PC-3 (cell line): Measurements from ENCODE around the gene KCTD2. TPM values are rescaled to one million over a fixed set of nuclear protein-coding genes. Genes with fewer than 3 reads are reported as not detected.
A peak's percentile ranks its signal among the peaks of the same experiment; 100 is the strongest.
"Not testable (repeated sequence)": the region's sequence is repeated elsewhere in the genome, so short reads cannot be mapped to it uniquely, and the experiment has no call there.

Source experiments
- ATAC-seq: fragments of 200-7000 bp; cut with Tn5 transposase; 2 replicates; pipeline ENCODE4 v1.9.1; 2020; ENCODE audit warnings: mild to moderate bottlenecking, moderate library complexity
- BruUV-seq: library from RNA; stranded (reverse); fragments of 400-500 nt; replicated peaks from 2 replicates; lab custom pipeline; 2021; lab: Mats Ljungman, UMichigan
- CTCF ChIA-PET: fragments of 300-600 bp; sonication (Branson Sonifier 250); formaldehyde crosslinking; loops from one replicate; lab custom pipeline; 2022; ENCODE audit warnings: antibody characterized with exemption; lab: Charles Lee
- POLR2A ChIA-PET: fragments of 300-600 bp; sonication (Branson Sonifier 250); formaldehyde crosslinking; loops from one replicate; lab custom pipeline; 2022; ENCODE audit warnings: antibody characterized with exemption; ENCODE audit not compliant: unreplicated experiment; lab: Charles Lee
- DNase-seq: peaks from one replicate; pipeline ENCODE4 v3.0.0-alpha.2; 2015
- H2AFZ ChIP-seq: fragments of 300-600 bp; sonication (generic); 2 replicates; pipeline ENCODE4 v1.6.0; 2016; ENCODE audit warnings: antibody characterized with exemption, low read length
- H3F3A ChIP-seq: fragments of 300-600 bp; sonication (generic); one replicate; pipeline ENCODE4 v1.6.0; 2017; ENCODE audit warnings: antibody characterized with exemption, low read length, control low read depth, mild to moderate bottlenecking; ENCODE audit not compliant: unreplicated experiment
- H3K27ac ChIP-seq: fragments of 300-600 bp; sonication (generic); 2 replicates; pipeline ENCODE4 v1.5.1; 2016; ENCODE audit warnings: mild to moderate bottlenecking, low read length
- H3K27me3 ChIP-seq: fragments of 300-600 bp; sonication (generic); 2 replicates; pipeline ENCODE4 v1.6.1; 2016; ENCODE audit warnings: low read length, mixed read lengths
- H3K36me3 ChIP-seq: fragments of 300-600 bp; sonication (generic); 2 replicates; pipeline ENCODE4 v1.6.1; 2016; ENCODE audit warnings: low read depth, mixed run types, low read length, mixed read lengths
- H3K4me1 ChIP-seq: fragments of 300-600 bp; sonication (generic); 2 replicates; pipeline ENCODE4 v1.5.1; 2016; ENCODE audit warnings: low read length; ENCODE audit not compliant: insufficient read depth
- H3K4me2 ChIP-seq: fragments of 300-600 bp; sonication (generic); 2 replicates; pipeline ENCODE4 v1.6.0; 2016; ENCODE audit warnings: low read length
- H3K4me3 ChIP-seq: fragments of 300-600 bp; sonication (generic); 2 replicates; pipeline ENCODE4 v1.5.1; 2016; ENCODE audit warnings: mild to moderate bottlenecking, low read length, mixed read lengths
- H3K79me2 ChIP-seq: fragments of 300-600 bp; sonication (generic); 2 replicates; pipeline ENCODE4 v1.6.1; 2017; ENCODE audit warnings: low read length, mixed read lengths
- H3K9ac ChIP-seq: fragments of 300-600 bp; sonication (generic); 2 replicates; pipeline ENCODE4 v1.6.0; 2016; ENCODE audit warnings: mild to moderate bottlenecking, low read length
- H3K9me2 ChIP-seq: fragments of 300-600 bp; sonication (generic); replicated peaks from 2 replicates; pipeline ENCODE4 v1.6.1; 2016; ENCODE audit warnings: mixed run types, low read length, mixed read lengths
- H3K9me3 ChIP-seq: fragments of 300-600 bp; sonication (generic); 2 replicates; pipeline ENCODE4 v1.6.1; 2016; ENCODE audit warnings: low read length, mixed read lengths
- H4K20me1 ChIP-seq: fragments of 300-600 bp; sonication (generic); 2 replicates; pipeline ENCODE4 v1.6.1; 2016; ENCODE audit warnings: low read length, mixed read lengths
- CTCF ChIP-seq: fragments of 300-600 bp; sonication (generic); conservative IDR thresholded peaks from 2 replicates; pipeline ENCODE4 v1.5.1; 2017; ENCODE audit warnings: antibody characterized with exemption, low read depth, mild to moderate bottlenecking, low read length
- EZH2 ChIP-seq: fragments of 300-600 bp; sonication (generic); IDR thresholded peaks from one replicate; pipeline ENCODE4 v1.6.1; 2017; ENCODE audit warnings: antibody characterized with exemption, mild to moderate bottlenecking, low read length; ENCODE audit not compliant: unreplicated experiment
- EZH2phosphoT487 ChIP-seq: fragments of 300-600 bp; sonication (generic); IDR thresholded peaks from 2 replicates; pipeline ENCODE4 v1.6.1; 2018; ENCODE audit warnings: mild to moderate bottlenecking, antibody characterized with exemption, low read length, borderline replicate concordance
- intact Hi-C: fragments of 100-400 bp; cut with micrococcal nuclease; formaldehyde crosslinking; loops from 2 replicates; pipeline ENCODE4 v1.9.0; 2023
- total RNA-seq: library from RNA; depleted of rRNA; stranded (reverse); fragments of >200 nt; gene quantifications from 2 replicates; pipeline ENCODE4 v1.2.3, GENCODE V29; 2014

The KCTD2 gene
- total RNA-seq, 1 experiment from 2014 or later, result 28.0 TPM

- Histone ChIP-seq H3K9me2 (no peaks in the 10 kb centered on the region), H4K20me1 (no peaks in the 10 kb centered on the region), H2AFZ (no peak overlapping the region), H3K27ac (no peak overlapping the region), H3K9ac (no peak overlapping the region), H3K9me3 (no peaks in the 10 kb centered on the region), H3K79me2 (no peaks in the 10 kb centered on the region), H3F3A (no peaks in the 10 kb centered on the region), H3K27me3 (no peaks in the 10 kb centered on the region), H3K4me3 (no peak overlapping the region), H3K36me3 (peaks cover 3% of the 10 kb centered on the region; the same call in 1 of the 2 replicates), H3K4me2 (no peak overlapping the region), H3K4me1 (peaks cover 8% of the 10 kb centered on the region)
- DNase-seq, result no peak
- TF ChIP-seq EZH2phosphoT487, result no peak
- no peak for TF ChIP-seq CTCF
- no peak for TF ChIP-seq EZH2
- ChIA-PET POLR2A (no interaction called here), CTCF (interaction anchor here (0.6 kb wide), 1 partner anchor 12 kb away, joined by 6 read pairs; no protein-coding TSS in a partner anchor)
- BruUV-seq, result TSS peak; percentile 22
- ATAC-seq, result no peak
- intact Hi-C loops, result no loop called here
Measured at GRCh38 chr17:75005291-75005690, 41.7 kb upstream of the KCTD2 start.

- intact Hi-C loops, result loop anchor here (1.0 kb wide), 1 partner anchor 45 kb away; no protein-coding TSS in a partner anchor
- H3K79me2 ChIP-seq, H3F3A ChIP-seq, H3K27me3 ChIP-seq, H3K36me3 ChIP-seq, H3K4me3 ChIP-seq, BruUV-seq, H3K9me2 ChIP-seq, ATAC-seq, H3K9me3 ChIP-seq, H2AFZ ChIP-seq, POLR2A ChIA-PET, H3K27ac ChIP-seq, H3K9ac ChIP-seq, H4K20me1 ChIP-seq, H3K4me2 ChIP-seq, H3K4me1 ChIP-seq, DNase-seq: not testable (repeated sequence)
- CTCF ChIA-PET, result interaction anchor here (1.1 to 1.5 kb wide), 2 partner anchors 18 to 44 kb away, joined by 4 to 5 read pairs; no protein-coding TSS in a partner anchor
Measured at GRCh38 chr17:75006084-75006483, 40.9 kb upstream of the KCTD2 start.

- ChIA-PET POLR2A (interaction anchor here (0.6 kb wide), 1 partner anchor 17 kb away, joined by 3 read pairs; no protein-coding TSS in a partner anchor), CTCF (interaction anchor here (1.1 to 1.5 kb wide), 2 partner anchors 19 to 45 kb away, joined by 4 to 5 read pairs; no protein-coding TSS in a partner anchor)
- peaks cover 15% of the 10 kb centered on the region for H3K4me1 ChIP-seq
- H3K4me2 ChIP-seq, result no peak overlapping the region
- H3K9me2 ChIP-seq, result no peaks in the 10 kb centered on the region
- no peak overlapping the region for H3K27ac ChIP-seq
- intact Hi-C loops, result loop anchor here (1.0 kb wide), 1 partner anchor 45 kb away; no protein-coding TSS in a partner anchor
- no peaks in the 10 kb centered on the region for H3K9me3 ChIP-seq
- H3K27me3 ChIP-seq, result no peaks in the 10 kb centered on the region
- DNase-seq (peak; percentile 26), ATAC-seq (no peak)
- TF ChIP-seq CTCF (0 out of 2 replicates have a peak, but pooled peaks have one; percentile 24), EZH2phosphoT487 (no peak)
- H3K9ac ChIP-seq, result no peak overlapping the region
- no peaks in the 10 kb centered on the region for H3K79me2 ChIP-seq
- H3K36me3 ChIP-seq, result peaks cover 3% of the 10 kb centered on the region; the same call in 1 of the 2 replicates
- H2AFZ ChIP-seq, result no peak overlapping the region
- peaks cover 3% of the 10 kb centered on the region for H3F3A ChIP-seq
- BruUV-seq, result no TSS peak
- H4K20me1 ChIP-seq, result no peaks in the 10 kb centered on the region
- H3K4me3 ChIP-seq, result no peak overlapping the region
Measured at GRCh38 chr17:75006653-75007052, 40.4 kb upstream of the KCTD2 start.
